EH (cell line): ENCODE data around the gene RRP12.
A peak's percentile ranks its signal among the peaks of the same experiment; 100 is the strongest.
"Not testable (repeated sequence)": the region's sequence is repeated elsewhere in the genome, so short reads cannot be mapped to it uniquely, and the experiment has no call there.

ENCODE experiments used
- DNase-seq: peaks from one replicate; pipeline ENCODE4 v3.0.0-alpha.2; 2015; ENCODE audit warnings: low read depth

RRP12 gene

DNA sequence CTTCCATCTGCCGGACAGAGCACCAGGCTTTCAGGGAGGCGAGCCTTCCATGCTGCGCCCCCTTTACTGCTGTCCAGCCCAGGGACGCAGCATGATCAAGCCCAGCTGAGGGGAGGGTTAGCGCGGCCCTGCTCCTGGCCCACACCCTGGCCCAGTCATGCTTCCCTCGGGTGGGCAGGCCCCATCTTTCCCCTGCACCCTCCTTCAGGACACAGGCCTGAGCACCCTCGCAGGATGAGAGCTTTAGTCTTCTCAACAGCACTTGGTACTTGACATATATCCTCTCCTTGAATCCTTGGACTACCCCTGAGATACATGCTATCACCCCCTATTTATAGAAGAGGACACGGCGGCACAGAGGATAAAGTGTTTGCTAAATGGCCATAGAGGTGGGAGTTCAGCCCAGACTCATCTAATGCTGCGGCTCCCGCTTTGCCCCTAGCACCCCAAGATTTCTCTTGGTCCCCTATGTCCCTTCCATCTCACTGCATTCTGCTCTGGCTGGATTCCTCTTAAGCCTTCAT, 34.0 kb downstream of the RRP12 start:
- no peak for DNase-seq

DNA sequence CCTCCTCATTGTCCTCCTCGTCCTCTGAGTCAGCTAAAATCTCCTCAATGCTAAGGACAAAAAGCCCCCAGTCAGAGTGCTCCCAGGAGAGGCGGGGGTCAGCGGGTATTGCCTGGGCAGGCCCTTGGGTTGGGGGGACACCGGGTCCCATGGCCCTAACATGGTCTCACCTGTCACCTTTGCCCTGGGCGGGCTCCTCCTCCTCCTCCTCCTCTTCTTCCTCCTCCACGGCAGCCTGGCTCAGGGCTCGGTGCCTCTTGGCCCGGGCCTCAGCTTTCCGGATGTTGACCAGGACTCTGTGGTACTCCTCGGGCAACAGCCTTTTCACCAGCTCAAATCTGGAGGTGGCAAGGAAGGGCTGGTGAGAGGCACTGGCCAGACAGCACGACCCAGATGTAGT, 34.6 kb downstream of the RRP12 start:
- no peak for DNase-seq

DNA sequence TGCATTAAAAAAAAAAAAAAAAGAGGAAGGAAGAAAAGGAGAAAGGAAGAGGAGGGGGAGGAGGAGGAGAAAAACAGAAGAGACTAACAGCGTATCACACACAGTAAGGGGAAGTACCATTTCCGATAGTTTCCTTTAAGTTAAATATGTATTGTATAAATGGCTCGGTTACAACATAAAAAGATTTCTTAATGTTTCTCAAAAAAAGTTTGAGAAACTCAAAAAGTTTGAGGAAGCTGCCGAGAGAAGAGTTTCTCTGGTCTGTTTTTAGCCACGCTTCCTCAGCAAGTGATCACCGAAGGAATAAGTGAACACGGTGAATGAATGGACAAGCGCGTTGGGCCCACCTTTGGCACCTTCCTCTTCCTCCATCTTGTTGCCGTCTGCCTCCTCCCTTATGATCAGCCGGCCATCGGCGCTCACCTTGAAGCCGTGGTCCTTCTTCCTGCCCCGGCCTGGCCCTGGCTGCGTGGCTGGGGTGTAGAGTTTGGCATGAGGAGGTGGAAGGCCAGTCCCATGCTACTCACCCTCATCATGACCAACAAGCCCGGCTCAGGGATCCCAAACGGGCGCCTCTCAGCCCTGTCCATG, 35.3 kb downstream of the RRP12 start:
- DNase-seq = no peak

DNA sequence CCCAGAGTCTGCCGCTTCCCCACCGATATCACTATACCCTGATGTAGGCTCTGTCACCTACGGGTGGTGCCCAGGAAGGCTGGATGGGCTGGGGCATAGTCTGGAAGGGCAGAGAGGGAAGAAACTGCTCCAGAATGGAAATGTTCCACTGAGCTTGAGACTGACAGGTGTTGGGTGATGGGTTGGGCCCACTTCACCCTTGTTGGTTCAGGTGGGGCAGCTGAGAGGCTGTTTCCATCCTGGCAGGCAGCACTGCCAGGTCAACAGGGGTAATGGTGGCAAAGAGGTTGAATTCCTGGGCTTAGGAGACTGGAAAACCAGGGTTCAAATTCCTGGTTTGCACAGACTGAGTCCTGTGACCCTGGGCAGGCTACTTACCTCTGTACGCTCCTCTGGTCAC, 38.1 kb downstream of the RRP12 start:
- no peak for DNase-seq

DNA sequence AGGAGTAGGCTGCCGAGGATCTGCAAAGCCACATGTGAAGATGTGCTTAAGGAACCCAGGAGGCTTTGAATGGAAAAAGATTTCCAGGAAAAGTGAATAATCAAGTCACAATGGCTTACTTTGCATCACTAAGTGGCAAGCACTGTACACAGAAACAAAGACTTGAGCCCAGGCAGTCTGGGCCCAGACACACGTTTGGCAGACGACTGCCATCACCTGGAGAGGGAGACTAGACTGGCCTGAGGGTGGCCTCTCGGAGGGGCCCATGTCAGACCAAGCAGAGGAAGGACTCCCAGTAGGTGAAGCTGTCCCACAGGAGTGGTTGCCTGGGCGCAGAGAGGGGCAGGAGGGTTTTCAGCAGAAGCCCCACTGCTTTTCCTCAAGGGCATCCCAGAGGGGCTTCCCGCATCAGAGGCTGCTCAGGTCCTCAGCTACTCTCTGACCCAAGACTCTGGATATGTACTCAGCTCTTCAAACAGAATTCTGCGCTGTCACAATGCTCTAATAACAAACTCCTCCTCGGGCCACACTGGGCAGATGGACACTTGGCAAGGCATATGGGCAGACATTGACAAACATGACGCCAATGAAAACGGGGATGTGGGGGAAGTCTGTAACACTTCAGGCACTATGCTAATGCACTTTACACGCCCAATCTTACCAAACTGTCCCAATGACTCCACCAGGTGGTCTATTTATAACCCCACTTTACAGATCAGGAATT, 38.7 kb downstream of the RRP12 start:
- DNase-seq = no peak

DNA sequence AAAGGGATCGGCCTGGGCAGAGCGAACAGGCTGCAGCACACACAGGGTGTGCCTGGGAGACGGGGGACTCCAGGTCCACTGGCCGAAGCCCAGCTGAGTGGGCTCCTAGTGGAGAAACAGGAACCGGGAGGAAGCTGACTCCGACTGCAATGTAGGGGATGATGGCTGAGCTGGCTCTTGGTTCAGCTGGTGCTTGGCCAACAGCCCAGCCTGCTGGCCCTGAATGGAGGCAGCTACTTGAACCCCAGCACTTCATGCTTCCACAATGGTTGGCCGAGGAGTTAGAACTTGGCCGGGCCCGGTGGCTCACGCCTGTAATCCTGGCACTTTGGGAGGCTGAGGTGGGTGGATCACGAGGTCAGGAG, 39.6 kb downstream of the RRP12 start:
- no peak for DNase-seq

DNA sequence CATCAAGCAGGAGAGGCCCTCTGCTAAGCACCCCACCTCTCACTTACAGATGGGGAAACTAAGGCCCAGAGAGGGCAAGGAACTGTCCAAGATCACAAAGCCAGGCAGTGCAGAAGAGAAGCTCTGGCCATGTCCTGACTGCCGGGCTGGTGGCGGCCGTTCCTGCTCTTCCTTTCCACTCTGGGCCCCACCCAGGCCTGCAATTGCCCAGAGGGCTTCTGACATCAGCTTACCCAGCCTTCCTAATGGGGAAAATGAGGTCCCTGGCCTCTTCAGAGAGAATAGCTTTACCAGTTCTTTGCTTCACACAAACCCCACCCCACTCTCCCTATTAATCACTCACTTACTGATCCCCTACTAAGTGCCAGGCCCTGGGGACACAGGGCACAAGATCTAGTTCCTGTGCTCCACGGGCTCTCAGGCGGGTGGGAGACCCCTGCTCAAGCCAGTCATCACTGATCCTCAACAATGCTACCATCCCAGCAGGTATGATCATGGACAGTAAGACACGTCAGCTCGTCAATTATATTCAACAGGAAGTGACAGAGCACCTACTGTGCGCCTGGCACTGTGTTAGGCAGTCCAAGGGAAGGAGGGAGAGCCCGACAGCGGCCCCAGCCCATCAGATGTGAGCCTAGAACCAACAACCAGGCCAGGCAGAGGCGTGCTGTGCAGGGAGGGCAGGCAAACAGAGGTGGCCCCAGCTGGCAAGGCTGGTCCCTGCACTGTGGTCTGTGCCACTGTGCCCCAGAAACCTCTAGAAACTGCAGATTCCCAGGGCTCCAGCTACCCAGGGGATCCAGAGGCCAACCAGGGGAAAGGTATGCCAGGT, 40.2 kb downstream of the RRP12 start:
- no peak for DNase-seq

DNA sequence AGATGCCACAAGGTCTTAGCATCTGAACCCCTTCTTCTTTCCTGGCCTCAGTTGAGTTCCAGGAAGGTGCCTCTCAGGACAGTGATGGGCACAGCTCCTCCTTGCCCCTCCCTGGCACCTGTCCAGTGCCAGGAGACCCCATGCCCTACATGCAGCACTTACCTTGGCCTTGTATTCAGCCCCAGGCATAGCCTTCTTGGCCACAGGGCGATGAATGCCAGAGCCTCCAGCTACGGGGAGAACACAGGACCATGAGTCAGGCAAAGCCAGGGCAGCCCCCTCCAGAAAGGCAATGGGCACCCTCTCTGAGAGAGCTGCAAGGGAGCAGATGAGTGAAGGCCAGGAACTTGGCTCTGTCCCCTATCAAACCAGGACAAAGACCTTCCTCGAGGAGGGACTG, 42.4 kb downstream of the RRP12 start:
- no peak for DNase-seq

DNA sequence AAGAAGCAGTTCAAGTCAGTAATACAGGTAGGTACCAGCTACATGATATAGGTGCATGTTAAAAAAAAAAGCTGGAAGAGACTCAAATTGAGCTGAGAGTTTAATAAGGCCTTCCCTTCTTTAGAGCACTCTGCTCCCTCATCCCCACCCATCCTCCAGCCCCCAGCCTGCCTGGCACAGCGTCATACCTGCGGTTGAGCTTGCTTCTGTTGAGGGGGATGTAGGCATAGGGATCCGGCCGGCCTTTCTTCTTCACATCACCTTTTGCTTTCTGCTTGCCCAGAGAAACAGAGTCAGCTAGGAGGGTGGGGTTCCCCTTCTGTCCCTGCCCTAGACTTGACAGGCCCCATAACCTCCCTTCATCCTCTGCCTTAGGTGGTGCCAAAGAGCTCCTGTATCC, 42.8 kb downstream of the RRP12 start:
- no peak for DNase-seq

DNA sequence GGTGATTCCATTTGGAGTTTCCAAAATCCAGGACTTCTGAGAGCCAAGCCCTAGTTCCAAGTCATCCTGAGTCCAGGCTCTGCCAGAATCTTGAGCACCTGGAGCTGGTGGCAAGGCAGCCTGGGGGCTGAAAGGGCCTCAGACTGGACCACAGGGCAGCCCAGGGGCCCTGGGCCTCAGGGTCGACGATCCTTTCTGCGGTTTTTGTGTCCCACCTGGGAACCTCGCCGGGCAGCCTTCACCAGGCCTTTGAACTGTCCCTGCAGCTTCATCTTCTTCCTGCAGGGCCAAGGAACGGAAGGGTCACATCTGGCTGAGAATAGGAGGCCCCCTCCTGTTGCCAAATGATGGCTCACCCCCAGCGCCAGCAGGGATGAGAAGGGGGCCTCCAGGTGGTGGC, 44.2 kb downstream of the RRP12 start:
- DNase-seq = no peak

DNA sequence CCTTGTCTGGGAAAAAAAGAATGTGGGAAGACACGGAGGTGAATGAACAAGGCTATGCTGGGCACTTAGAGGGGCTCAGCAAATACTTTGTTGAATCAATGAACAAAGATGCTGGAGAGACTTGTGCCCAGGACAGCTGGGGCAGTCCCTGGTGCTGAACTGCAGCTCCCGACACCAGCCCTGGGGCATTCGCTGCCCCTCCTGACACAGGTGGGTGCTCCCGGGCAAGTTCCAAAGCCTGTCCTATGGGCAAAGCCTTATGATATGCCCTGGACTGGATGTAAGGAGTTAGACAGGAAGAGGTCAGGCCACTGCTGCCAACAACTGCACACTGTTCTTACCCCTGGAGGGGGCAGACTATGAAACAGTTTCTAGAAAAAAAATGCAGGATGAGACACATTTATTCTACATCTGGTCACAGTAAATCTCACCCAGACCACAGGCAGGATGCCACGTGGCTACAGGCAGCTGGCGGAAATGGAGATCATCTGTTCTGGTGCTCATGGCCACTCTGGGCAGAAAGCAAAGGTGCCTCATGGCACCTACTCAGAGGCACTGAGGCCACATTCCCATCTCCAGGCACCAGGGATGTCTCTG, 44.7 kb downstream of the RRP12 start:
- DNase-seq = peak; percentile 37

DNA sequence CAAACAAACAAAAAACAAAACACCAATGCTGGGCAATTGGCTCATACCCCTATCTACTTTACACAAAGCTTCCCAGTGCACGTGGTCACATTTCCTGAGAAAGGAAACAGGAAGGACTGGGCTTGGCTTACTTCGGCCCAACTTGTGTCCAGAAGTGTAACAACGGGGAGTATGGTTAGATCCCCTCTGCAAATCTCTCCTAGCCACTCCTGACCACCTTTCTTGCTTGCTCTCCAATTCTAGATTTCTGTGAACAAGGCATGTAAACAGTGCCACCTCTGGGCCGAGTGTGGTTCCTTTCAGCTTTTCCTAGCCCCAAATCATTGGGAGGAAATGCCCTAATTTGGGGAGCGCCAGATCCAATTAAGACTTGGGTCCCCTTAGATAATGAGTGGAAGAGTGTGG, 45.6 kb downstream of the RRP12 start:
- DNase-seq = peak; percentile 26

DNA sequence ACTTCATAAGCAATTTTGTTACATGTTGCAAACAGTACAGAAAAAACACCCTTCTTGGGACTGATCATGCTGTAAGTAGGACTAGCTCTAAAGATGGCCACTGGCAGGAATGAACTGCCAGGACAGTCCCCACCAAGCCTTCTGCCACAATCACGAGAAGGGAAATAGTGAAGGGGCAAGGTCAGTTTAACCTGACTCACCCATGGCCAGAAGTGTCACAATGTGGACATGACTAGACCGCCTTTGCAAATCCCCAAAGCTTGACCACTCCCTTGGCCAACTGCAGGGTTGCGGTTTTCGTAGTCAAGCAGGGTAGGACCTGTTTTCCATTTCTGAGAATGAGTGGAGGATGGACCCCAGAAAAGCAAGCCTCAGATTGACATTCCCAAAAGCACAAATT, 47.2 kb downstream of the RRP12 start:
- DNase-seq = no peak

DNA sequence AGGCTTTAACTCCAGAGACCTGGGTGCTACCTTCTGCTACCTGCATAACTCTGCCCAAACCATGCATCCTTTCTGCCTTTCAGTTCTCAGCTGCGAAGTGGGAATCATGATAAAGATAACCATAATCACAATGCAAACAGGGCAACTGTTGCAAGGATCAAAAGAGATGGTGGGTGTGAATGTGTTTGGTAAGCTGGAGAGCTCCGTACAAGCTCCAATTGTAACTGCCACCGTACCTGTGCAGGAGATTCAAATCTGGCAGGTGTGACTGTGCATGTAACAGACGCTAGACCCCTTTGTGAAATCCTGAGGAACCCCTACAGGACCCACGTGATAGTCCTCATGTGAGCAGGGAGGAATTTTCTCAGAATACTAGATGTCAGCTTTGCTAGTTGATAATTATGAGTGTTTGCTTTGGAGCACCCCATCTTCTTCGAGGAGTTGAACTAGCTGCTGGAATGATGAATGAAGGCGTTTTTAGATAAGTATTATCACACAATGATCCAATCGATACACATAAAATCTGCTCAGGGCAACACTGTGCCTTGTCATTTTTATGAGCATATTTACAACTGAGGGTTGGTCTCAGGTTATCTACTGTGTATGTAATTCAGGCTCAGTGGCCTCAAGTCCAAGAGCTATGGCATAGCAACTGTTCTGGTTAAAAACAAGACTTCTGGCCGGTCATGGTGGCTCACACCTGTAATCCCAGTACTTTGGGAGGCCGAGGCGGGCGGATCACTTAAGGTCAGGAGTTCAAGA, 51.2 kb downstream of the RRP12 start:
- DNase-seq = no peak

DNA sequence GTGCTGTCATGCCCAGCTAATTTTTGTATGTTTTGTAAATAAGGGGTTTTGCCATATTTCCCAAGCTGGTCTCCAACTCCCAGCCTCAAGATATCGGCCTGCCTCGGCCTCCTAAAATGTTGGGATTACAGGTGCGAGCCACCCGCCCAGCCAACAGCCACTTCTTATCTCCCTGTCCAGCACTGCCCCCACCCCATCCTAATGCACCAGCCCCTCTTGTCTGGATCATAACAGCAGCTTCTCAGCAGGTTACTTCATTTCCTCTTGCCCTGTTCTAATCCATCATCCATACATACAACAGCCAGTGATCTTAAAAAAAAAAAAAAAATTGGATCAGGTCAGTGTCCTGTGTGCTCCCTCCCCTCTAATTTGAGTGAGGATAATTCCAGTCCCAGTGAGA, 53.8 kb downstream of the RRP12 start:
- DNase-seq = no peak

DNA sequence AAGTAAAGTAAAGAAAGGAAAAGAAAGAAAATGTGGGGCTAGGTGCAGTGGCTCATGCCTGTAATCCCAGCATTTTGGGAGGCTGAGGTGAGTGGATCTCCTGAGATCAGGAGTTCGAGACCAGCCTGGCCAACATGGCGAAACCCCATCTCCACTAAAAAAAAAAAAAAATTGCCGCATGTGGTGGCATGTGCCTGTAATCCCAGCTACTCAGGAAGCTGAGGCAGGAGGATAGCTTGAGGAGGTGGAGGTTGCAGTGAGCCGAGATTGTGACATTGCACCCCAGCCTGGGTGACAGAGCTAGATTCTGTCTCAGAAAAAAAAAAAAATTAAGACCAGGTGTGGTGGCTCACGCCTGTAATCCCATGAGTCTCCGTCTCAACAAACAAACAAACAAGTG, 57.5 kb downstream of the RRP12 start:
- DNase-seq = not testable (repeated sequence)

DNA sequence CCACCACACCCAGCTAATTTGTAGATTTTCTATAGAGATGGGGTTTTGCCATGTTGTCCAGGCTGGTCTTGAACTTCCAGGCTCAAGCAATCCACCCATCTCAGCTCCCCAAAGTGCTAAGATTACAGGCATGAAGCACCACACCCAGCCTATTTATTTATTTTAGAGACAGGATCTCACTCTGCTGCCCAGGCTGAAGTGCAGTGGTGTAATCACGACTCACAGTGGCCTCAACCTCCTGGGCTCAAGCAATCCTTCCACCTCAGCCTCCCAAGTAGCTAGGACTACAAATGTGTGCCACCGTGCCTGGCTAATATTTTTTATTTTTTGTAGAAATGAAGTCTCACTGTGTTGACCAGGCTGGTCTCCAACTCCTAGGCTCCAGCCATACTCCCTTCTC, 59.7 kb downstream of the RRP12 start:
- DNase-seq = no peak

DNA sequence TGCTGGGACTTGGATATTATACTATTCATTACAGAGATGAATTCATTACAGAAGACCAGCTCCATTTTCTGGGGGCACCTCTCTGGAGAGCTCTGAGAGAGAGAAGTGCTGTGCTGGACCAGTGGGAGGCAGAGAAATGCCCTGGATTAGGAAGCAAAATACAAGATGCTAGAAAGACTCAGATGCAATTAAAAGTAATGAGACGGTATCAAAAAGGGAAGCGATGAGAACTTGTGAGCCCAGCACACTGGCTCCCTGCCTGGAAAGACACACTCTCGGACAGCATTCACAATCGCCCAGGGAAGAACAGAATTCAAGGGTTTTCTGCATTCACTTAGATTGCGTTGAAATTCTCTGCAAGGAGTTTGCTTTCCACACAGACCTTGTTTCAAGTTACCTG, 63.1 kb downstream of the RRP12 start:
- DNase-seq = no peak

DNA sequence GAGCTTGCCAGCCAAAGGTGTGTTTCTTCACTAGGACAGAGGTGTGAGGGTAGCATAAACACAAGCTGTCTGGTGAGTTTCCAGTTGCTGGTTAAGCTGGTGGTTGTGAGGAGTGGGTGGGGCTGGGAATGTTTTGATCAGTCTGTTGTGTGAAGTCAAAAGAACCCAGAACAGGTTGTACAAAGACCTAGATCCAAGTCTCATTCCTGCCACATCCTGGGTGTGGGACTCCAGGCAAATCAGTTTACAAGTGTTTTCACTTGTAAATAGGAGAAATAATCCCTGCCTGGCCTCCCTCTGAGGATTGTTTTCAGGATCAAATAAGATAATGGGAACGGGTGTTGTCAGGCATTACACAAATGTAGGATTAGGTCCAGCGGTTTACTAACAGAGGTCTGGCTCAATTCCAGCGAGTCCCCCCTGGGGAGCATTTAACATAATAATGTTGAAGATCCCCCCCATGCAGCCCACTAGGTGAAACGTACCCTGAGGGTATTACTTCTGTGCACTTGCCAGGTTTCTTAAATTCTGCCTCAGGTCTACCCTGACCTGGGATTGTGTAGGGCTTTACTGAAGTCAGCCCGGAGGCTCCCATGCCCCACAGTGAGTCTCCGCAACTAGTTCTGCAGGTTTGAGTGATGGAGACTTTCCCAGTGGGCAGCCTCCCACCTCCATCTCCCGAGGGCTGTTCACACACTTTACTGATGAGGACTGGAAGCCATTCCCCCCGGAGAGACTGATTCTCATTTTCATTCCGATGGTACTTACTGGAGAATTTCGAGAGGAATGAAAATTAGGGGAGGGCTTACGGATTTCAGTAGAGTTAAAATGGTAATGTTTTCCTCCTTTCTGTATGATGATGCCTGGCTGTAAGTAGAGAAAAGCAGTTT, 64.0 kb downstream of the RRP12 start:
- DNase-seq = no peak

DNA sequence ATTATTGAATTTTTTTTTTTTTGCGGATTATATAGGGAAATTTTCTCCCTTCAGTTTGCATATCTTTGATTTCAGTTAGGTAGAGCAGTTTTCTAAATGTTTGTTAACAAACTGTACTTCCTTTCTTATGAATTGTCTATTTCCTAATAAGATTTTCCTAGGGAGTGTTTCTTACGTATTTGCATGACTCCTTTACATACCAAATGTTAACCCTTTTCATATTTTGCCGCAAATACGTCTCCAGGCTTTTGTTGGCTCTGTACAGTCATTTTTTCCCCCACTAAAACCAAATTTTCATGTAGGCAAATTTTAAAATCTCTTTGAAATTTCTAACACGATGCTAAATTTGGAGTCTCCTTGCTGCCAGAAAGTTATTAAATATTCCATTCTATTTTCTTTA, 64.7 kb downstream of the RRP12 start:
- no peak for DNase-seq

DNA sequence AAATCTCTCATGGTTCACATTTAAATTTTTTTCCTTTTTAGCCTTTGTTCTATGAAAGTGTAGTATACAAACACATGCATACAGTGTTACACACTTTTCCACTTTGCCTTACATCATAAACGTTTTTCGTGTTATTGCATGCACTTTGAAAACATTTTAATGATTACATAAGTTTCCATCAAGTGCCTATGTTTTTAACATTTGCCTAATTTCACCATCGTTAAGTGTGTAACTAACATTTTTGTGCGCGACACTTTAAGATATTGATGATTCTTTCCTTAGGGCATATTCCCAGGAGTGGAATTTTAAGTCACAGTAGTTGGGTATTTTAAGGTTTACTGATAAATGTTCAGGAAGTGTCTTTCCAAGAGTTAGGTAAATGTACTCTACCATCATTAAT, 65.1 kb downstream of the RRP12 start:
- DNase-seq = no peak
